ENCODE results near the gene NR2F6. TPM values are rescaled to one million over a fixed set of nuclear protein-coding genes. Genes with fewer than 3 reads are reported as not detected.
"Not testable (repeated sequence)": the region's sequence is repeated elsewhere in the genome, so short reads cannot be mapped to it uniquely, and the experiment has no call there.

The NR2F6 gene
- total RNA-seq, 1 donor from 2014 or later: 59.1 TPM

GRCh38 chr19:17200408-17201079 lies 45.2 kb downstream of the NR2F6 start:
- Mint-ChIP-seq H3K9me3 (no peaks in the 10 kb centered on the region), H3K4me1 (no peaks in the 10 kb centered on the region), H3K36me3 (peaks cover 55% of the 10 kb centered on the region), H3K27me3 (ENCODE audit: low read depth) (no peaks in the 10 kb centered on the region), H3K4me3 (no peak overlapping the region), H3K27ac (no peak overlapping the region)
- TF ChIP-seq CTCF (IDR thresholded peaks at IDR 0.05; ENCODE audit: unreplicated experiment): no peak
- no peak for DNase-seq (ENCODE audit: low spot score in 2 of 2, unreplicated experiment in 2 of 2)

GRCh38 chr19:17197666-17198065 lies 48.1 kb downstream of the NR2F6 start:
- DNase-seq (ENCODE audit: low spot score in 2 of 2, unreplicated experiment in 2 of 2): no peak
- Mint-ChIP-seq H3K9me3 (no peaks in the 10 kb centered on the region), H3K36me3 (peaks cover 55% of the 10 kb centered on the region), H3K4me3 (no peak overlapping the region), H3K27ac (no peak overlapping the region), H3K27me3 (ENCODE audit: low read depth) (no peaks in the 10 kb centered on the region), H3K4me1 (no peaks in the 10 kb centered on the region)
- TF ChIP-seq CTCF (IDR thresholded peaks at IDR 0.05; ENCODE audit: unreplicated experiment): no peak

- Mint-ChIP-seq H3K36me3 (peaks cover 45% of the 10 kb centered on the region), H3K27ac (no peak overlapping the region), H3K4me3 (no peak overlapping the region), H3K9me3 (no peaks in the 10 kb centered on the region), H3K4me1 (no peaks in the 10 kb centered on the region), H3K27me3 (ENCODE audit: low read depth) (no peaks in the 10 kb centered on the region)
- no peak for DNase-seq (ENCODE audit: low spot score in 2 of 2, unreplicated experiment in 2 of 2)
- TF ChIP-seq CTCF (IDR thresholded peaks at IDR 0.05; ENCODE audit: unreplicated experiment): no peak
These were observed 49.1 kb downstream of the NR2F6 start for GRCh38 chr19:17196610-17197009.

GRCh38 chr19:17195106-17195505 lies 50.6 kb downstream of the NR2F6 start:
- peaks cover 44% of the 10 kb centered on the region for H3K36me3 Mint-ChIP-seq
- no peaks in the 10 kb centered on the region for H3K4me1 Mint-ChIP-seq
- H3K9me3 Mint-ChIP-seq: no peaks in the 10 kb centered on the region
- DNase-seq (ENCODE audit: low spot score in 2 of 2, unreplicated experiment in 2 of 2): no peak
- TF ChIP-seq CTCF (IDR thresholded peaks at IDR 0.05; ENCODE audit: unreplicated experiment): no peak
- H3K4me3 Mint-ChIP-seq: no peak overlapping the region
- no peaks in the 10 kb centered on the region for H3K27me3 Mint-ChIP-seq (ENCODE audit: low read depth)
- no peak overlapping the region for H3K27ac Mint-ChIP-seq

GRCh38 chr19:17194608-17195007 lies 51.1 kb downstream of the NR2F6 start:
- peaks cover 43% of the 10 kb centered on the region for H3K36me3 Mint-ChIP-seq
- no peaks in the 10 kb centered on the region for H3K4me1 Mint-ChIP-seq
- H3K27ac Mint-ChIP-seq: no peak overlapping the region
- no peak for TF ChIP-seq CTCF (IDR thresholded peaks at IDR 0.05; ENCODE audit: unreplicated experiment)
- no peak for DNase-seq (ENCODE audit: low spot score in 2 of 2, unreplicated experiment in 2 of 2)
- no peaks in the 10 kb centered on the region for H3K27me3 Mint-ChIP-seq (ENCODE audit: low read depth)
- no peaks in the 10 kb centered on the region for H3K9me3 Mint-ChIP-seq
- H3K4me3 Mint-ChIP-seq: no peak overlapping the region

GRCh38 chr19:17192751-17193150 lies 53.0 kb downstream of the NR2F6 start:
- Mint-ChIP-seq H3K4me3 (no peak overlapping the region), H3K9me3 (no peaks in the 10 kb centered on the region), H3K27ac (no peak overlapping the region), H3K4me1 (no peaks in the 10 kb centered on the region), H3K27me3 (ENCODE audit: low read depth) (no peaks in the 10 kb centered on the region), H3K36me3 (peaks cover 38% of the 10 kb centered on the region)
- DNase-seq (ENCODE audit: low spot score in 2 of 2, unreplicated experiment in 2 of 2): no peak
- no peak for TF ChIP-seq CTCF (IDR thresholded peaks at IDR 0.05; ENCODE audit: unreplicated experiment)

GRCh38 chr19:17191736-17192135 lies 54.0 kb downstream of the NR2F6 start:
- H3K4me3 Mint-ChIP-seq; H3K9me3 Mint-ChIP-seq; H3K27me3 Mint-ChIP-seq (ENCODE audit: low read depth); H3K27ac Mint-ChIP-seq; DNase-seq (ENCODE audit: low spot score in 2 of 2, unreplicated experiment in 2 of 2); H3K4me1 Mint-ChIP-seq: not testable (repeated sequence)
- H3K36me3 Mint-ChIP-seq: peaks cover 34% of the 10 kb centered on the region

All from mesothelial cell of epicardium (in vitro differentiated cells).